Cardiac muscle cell (in vitro differentiated cells and primary cell): ENCODE measurements around the gene SYN1. TPM values are rescaled to one million over a fixed set of nuclear protein-coding genes. Genes with fewer than 3 reads are reported as not detected.

Experiments
- DNase-seq, 2 donors: peaks; one replicate each; pipeline versions ENCODE4 v3.0.0 to v3.0.0-alpha.2; 2010 to 2017; ENCODE audit warnings: low read depth in 1 of 2, low spot score in 1 of 2
- H3K27ac ChIP-seq: fragments of 200-600 bp; sonication (generic); 2 replicates; pipeline ENCODE4 v1.5.1; 2016
- H3K27me3 ChIP-seq: fragments of 200-600 bp; sonication (generic); 2 replicates; pipeline ENCODE4 v1.6.0; 2016; ENCODE audit warnings: control low read depth
- H3K36me3 ChIP-seq: fragments of 200-600 bp; sonication (generic); 2 replicates; pipeline ENCODE4 v1.5.1; 2016; ENCODE audit warnings: control low read depth
- H3K4me1 ChIP-seq: fragments of 200-600 bp; sonication (generic); 2 replicates; pipeline ENCODE4 v1.8.1; 2017; ENCODE audit warnings: low read depth, mild to moderate bottlenecking, mixed run types
- H3K4me3 ChIP-seq: fragments of 200-600 bp; sonication (generic); 2 replicates; pipeline ENCODE4 v1.5.1; 2016; ENCODE audit warnings: mild to moderate bottlenecking
- H3K9me3 ChIP-seq: fragments of 200-600 bp; sonication (generic); 2 replicates; pipeline ENCODE4 v1.5.1; 2017; ENCODE audit warnings: low read depth, mild to moderate bottlenecking, control low read depth
- CTCF ChIP-seq: IDR thresholded peaks from 2 replicates; pipeline ENCODE4 v1.5.1; 2012; ENCODE audit warnings: low read depth, mild to moderate bottlenecking, low read length
- polyA plus RNA-seq: library from polyadenylated mRNA; unstranded; fragments of >200 nt; fragmentation: Nextera tagmentation; extraction: Ambion mirVana; gene quantifications from 2 replicates; pipeline ENCODE4 v1.2.1, GENCODE V29; 2016
- total RNA-seq: library from RNA; depleted of rRNA; stranded (reverse); fragments of >200 nt; gene quantifications from 2 replicates; pipeline ENCODE4 v1.2.3, GENCODE V29; 2016

SYN1 gene
- total and polyA plus RNA-seq, 2 experiments from 2014 or later, result 2.0 to 12.6 TPM

DNA sequence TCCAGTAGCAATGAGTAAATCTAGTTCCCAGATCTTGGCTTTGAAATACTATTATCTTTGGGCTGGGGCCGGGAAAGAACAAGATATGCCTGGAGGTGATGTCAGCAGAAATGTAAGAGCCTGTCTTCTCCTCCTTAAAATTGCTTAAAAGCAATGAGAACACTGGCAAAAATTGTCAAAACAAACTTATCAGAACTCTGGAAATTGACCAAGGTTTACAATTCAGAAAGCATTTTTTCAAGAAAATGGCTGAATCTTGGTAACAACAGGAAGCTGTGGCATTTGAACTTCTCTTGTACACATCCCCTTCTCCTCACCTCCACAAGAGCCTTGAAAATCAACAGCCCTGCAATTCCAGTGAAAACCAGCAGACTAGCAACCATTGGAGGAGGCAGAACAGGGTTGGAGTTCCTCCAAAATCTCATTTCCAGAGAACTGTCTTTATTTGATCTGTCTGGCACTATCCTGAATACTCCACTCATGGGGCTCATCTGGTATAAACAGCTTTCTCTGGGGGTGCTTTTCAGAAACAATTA lies 23.9 kb downstream of the SYN1 start:
- no peaks in the 10 kb centered on the region for H3K9me3 ChIP-seq
- H3K4me3 ChIP-seq, result no peak overlapping the region
- H3K36me3 ChIP-seq, result no peaks in the 10 kb centered on the region
- TF ChIP-seq CTCF, result peak; percentile 6
- DNase-seq, result peak in 1 of 2 donors; percentile 93
- H3K27ac ChIP-seq, result no peak overlapping the region
- no peaks in the 10 kb centered on the region for H3K4me1 ChIP-seq
- H3K27me3 ChIP-seq, result no peaks in the 10 kb centered on the region

GRCh38 chrX:47593522-47593921 lies 26.1 kb downstream of the SYN1 start:
- no peak overlapping the region for H3K27ac ChIP-seq
- no peak overlapping the region for H3K4me3 ChIP-seq
- H3K27me3 ChIP-seq, result no peaks in the 10 kb centered on the region
- no peaks in the 10 kb centered on the region for H3K4me1 ChIP-seq
- no peak for TF ChIP-seq CTCF
- DNase-seq, result no peak
- no peaks in the 10 kb centered on the region for H3K36me3 ChIP-seq
- no peaks in the 10 kb centered on the region for H3K9me3 ChIP-seq

DNA sequence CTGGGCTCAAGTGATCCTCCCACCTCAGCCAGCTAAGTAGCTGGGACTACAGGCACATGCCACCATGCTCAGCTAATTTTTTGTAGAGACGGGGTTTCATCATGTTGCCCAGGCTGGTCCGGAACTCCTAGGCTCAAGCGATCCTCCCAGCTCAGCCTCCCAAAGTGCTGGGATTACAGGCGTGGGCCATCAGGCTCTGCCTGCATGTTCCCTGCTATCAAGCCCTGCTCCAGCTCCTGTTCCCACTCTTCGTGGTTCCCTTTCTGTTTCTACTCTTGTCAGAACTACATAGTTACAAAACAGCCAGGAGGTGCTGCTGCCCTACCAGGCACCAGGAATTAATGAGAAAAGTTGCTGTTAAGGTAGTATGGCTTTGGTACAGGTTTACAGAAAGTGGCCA lies 28.7 kb downstream of the SYN1 start:
- Histone ChIP-seq H3K27ac (no peak overlapping the region), H3K4me1 (no peaks in the 10 kb centered on the region), H3K27me3 (no peaks in the 10 kb centered on the region), H3K4me3 (no peak overlapping the region), H3K9me3 (no peaks in the 10 kb centered on the region), H3K36me3 (no peaks in the 10 kb centered on the region)
- DNase-seq, result no peak
- no peak for TF ChIP-seq CTCF

DNA sequence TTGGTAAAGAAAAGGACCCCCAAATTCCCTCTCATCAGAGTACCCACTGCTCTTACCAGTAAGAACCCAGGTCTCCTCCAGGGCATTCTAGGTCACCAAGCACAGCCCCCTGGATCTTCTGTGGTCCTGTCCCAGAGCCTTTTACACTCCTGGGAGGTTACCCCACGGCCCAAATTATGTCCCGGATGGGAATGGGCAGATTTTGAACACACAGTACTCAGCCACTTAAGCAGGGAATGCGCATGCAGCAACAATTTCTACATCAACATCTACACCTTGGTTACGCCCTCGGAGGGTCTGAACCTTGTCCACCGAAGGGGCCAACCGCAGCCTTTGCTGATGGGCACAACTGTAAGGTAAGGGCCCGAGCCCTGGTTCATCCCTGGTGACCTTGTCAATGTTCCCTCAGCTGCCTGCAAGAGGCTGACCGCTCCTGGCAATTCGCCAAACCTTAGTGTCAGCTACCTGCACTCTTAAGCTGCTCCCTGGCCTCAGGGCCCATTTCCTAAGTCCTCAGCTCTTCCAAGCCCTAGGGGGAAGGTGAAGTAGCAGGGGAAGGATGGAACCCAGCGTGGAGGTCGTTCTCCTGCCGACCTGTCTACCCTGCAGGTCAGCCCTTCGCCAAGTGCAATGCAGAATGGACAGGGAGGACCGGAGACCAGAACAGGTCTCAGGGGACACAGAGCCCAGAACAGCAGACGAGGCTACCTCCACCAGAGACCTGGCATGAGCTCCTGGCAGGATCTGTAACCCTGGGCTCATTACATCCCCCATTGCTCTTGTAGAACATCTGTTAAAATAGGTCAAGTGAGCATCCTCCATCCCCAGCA lies 31.5 kb downstream of the SYN1 start:
- Histone ChIP-seq H3K9me3 (no peaks in the 10 kb centered on the region), H3K4me3 (no peak overlapping the region), H3K27ac (no peak overlapping the region), H3K36me3 (no peaks in the 10 kb centered on the region), H3K4me1 (no peaks in the 10 kb centered on the region), H3K27me3 (no peaks in the 10 kb centered on the region)
- DNase-seq, result no peak
- no peak for TF ChIP-seq CTCF

DNA sequence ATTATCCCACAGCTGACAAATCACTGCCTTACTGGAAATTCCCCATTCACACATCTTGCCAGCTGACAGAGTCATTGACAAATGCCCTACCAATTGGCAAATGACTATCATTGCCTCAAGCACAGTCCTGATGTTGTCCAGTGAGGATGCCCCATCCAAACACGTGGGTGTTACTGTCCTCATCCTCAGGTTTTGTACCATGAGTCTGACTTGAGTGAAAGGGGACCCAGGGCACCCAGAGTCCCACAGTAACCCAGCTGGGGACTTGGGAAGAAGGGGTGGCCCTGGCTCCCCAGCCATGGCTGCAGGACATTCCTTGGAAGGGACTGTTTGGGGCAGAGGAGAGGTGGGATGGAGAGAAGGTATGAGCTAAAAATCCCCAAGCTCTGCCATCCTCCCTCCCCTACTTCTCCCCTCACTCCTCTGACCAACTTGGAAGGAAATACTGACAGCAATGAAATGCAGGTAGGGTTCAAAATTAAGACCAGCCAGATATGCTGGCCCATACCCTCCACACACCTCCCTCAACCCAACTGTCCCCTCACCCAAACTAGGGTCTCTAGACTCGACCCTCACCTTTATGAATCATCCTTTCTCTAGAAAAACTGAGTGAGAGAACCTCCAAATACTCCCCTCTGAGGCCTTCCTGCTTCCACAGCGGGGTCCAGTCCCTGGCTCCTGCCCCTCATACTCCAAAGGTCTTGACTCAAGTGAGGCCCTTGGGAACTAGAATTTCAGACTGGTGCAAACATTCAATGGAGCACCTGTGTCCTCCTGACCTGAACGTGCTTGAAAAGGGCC lies 32.4 kb downstream of the SYN1 start:
- Histone ChIP-seq H3K27ac (no peak overlapping the region), H3K4me3 (no peak overlapping the region), H3K4me1 (no peaks in the 10 kb centered on the region), H3K36me3 (no peaks in the 10 kb centered on the region), H3K27me3 (no peaks in the 10 kb centered on the region), H3K9me3 (no peaks in the 10 kb centered on the region)
- no peak for DNase-seq
- no peak for TF ChIP-seq CTCF
